ENCODE measurements around the gene TRRAP.

Gene TRRAP

GRCh38 chr7:98993024-98993897 is 114.9 kb downstream of the TRRAP start:
- no peak for DNase-seq

DNA sequence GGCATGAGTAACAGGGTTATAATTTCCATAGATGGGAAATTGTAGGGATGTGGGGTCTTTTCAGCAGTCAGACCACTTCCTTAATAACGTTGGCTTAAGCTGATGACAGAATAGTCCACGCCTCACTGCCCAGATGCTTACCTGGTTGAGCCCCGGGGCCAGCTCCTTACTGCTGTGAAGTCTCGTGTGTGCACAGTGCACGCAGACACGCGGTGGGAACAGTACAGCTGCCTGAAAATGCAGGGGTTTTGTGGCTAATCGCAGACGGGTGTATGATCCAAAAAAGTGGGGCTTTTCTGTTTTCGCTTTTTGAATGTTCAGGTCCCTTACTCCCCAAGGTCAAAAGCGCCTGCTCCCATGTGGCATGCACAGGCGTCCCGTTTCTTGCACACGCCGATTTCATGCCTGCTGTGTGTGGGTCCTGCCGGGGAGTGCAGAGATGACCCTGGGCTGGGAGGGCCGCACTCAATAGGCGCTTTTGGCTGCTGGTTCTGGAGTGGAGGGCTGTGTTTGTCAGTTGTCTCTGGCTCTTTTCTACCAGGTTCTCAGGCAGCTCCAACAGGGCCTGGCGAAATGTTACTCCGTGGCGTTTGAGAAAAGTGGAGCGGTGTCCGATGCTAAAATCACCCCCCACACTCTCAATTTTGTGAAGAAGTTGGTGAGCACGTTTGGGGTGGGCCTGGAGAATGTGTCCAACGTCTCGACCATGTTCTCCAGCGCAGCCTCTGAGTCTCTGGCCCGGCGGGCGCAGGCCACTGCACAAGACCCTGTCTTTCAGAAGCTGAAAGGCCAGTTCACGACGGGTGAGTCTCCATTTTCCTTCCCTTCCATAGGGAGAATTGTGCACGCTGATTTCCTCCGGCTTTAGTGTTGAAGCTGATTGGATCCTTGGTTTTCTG is 116.0 kb downstream of the TRRAP start:
- no peak for DNase-seq

GRCh38 chr7:98995111-98995510 is 116.8 kb downstream of the TRRAP start:
- no peak for DNase-seq

- DNase-seq, result no peak
These were observed 117.3 kb downstream of the TRRAP start for GRCh38 chr7:98995523-98996149.

DNA sequence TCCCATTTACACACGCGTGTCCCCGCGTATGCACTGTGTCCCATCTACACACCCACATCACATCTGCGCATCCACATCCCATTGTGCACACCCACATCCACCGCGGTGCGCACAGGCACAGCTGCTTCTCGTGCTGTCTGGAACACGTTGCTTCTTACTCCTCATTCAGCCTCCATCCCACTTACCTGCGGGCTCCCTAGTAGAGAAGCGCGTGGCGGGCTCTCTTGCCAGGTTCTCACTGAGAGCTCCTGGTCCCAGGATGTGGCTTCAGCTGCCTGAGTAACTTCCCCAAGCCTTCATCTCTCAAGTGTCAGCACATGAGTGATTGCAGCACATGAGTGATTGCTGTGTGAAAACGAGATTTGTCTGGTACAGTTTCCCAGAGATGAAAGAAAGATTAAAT is 117.8 kb downstream of the TRRAP start:
- no peak for DNase-seq

GRCh38 chr7:98997846-98998245 is 119.5 kb downstream of the TRRAP start:
- peak; percentile 11 for DNase-seq

GRCh38 chr7:98998821-98999725 is 120.7 kb downstream of the TRRAP start:
- no peak for DNase-seq

- DNase-seq, result peak; percentile 6
These were observed 122.0 kb downstream of the TRRAP start for GRCh38 chr7:99000196-99000903.

GRCh38 chr7:99000904-99001465 is 122.7 kb downstream of the TRRAP start:
- DNase-seq, result peak; percentile 23

DNA sequence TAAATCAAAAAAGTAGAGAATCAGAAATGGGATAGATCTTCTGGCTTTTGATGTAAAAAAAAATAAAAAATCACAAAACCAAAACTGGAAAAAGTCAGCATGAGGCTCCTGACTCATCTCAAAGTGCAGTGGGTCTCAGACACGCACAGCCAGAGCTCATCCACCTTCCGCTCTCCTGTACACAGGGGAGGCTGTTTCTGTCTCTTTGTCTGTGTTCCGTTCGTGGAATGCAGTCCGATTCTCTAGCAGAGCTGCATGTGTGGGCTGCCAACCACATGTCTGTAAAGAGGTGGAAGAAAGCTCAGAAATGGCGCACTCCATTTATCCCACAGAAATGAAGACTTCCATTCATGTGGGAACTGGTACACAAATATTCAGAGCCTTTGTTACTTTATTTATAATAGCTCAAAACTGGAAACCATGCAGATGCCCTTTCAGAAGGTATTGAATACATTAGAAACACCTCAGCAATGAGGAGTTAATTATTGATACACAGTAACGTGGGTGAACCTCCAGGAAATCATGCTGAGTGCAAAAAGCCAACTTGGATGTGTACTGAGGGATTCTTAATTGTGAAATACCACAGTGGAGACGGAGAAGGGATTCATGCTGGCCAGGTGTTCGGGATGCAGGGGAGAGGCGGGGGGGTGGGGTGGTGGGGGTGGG is 123.3 kb downstream of the TRRAP start:
- peak; percentile 36 for DNase-seq

DNA sequence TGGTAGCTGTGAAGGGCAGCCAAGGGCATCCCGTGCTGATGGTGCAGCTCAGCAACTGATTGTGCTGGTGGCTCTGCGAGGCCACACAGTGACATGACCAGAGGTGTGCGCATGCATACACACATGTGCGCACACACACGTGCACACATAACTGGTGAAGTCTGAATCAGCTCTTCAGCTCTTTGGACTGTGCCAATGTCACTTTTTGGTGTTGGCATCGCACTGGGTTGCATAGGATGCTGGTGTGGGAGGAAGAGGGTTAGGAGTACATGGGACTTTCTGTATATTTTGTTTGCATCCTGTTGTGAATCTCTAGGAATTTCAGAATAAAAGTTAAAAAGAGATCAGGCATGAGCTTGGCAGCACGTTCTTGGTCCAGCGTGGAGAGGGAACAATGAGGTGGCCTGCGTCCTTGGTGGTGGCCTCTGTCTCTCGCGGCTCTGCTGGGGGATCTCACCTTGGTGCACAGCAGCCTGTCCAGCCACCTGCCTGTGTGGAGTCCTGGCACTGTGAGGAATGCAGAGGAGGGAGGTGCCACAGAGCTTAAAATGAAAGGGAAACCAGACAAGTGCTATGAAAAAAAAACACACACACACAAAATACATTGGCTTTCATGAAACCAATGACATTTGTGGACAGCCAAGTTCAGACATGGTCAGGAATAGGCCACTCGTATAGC is 124.0 kb downstream of the TRRAP start:
- no peak for DNase-seq

- DNase-seq, result no peak
These were observed 124.5 kb downstream of the TRRAP start for GRCh38 chr7:99002827-99003212.

DNA sequence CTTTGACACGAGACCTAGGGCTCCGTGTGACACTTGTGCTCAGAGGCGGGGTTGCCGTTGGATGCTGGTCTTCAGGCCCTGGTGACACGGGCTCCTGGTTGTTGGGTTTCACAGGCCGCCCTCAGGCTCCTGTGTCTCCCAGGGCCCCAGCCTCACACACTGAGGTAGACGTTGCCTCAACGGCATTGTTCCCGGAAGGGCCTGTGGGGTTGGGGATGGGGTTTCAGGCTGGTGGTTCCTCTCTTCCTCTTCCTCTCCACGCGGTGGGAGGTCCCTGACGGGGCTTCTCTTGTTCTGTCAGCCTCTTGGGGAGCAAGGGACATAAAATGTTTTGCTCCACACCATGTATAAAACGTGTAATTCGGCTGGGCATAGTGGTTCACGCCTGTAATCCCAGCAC is 125.1 kb downstream of the TRRAP start:
- DNase-seq, result no peak

DNA sequence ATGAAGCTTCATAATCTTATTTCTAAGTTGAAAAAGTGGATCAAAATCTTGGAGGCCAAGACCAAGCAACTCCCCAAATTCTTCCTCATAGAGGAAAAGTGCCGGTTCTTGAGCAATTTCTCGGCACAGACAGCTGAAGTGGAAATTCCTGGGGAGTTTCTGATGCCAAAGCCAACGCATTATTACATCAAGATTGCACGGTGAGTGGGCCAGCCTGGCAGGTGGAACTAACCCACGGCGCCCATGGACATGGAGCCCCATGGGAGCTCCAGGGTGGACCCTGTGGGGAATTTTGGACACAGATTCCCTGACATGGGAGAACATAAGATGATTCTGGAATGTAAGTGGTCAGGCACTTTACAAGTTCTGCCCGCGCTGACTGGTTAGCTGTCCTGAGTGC is 125.9 kb downstream of the TRRAP start:
- no peak for DNase-seq

DNA sequence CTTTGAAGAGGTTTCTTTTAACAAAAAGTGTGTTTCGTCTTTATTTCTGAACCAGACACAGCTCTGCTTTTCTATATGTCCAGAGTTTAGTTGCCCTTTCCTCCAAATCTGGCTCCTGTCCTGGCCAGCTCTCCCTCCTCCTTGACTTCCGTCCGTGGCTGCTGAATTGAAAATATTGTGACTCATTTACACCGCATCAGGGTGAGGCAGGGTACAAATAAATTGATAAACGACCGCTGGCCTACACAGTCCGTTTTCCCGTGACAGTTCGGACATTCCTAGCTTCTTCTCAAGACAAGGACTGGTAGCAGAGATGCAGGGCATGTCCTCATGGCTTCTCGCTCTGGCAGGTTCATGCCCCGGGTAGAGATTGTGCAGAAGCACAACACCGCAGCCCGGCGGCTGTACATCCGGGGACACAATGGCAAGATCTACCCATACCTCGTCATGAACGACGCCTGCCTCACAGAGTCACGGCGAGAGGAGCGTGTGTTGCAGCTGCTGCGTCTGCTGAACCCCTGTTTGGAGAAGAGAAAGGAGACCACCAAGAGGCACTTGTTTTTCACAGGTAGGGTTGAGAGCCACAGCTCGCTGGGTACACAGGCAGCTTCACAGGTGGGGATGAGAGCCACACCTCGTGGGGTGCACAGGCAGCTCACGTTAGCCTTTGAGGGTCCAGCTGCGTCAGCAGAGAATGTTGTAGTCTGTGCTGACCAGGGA is 126.6 kb downstream of the TRRAP start:
- DNase-seq, result no peak

DNA sequence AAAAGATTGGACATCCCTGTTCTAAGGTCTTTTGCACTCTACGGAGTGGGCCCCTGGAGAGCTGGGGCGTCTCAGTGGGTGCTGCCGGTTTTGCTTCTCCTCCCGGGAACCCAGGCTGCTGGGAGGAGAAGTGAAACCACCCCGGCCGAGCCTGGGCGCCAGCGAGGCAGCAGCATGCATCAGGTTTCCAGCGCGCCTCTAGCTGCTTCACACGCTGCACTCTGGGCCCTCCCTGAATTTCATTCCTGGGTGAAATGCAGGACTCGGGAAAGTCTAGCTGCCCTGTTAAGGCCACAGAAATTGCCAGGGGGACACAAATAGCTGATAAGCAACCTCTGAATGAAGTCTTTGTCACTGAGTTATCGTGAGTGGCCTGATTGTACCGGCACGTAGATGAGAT is 127.4 kb downstream of the TRRAP start:
- no peak for DNase-seq

- no peak for DNase-seq
These were observed 128.6 kb downstream of the TRRAP start for GRCh38 chr7:99006739-99007424.

DNA sequence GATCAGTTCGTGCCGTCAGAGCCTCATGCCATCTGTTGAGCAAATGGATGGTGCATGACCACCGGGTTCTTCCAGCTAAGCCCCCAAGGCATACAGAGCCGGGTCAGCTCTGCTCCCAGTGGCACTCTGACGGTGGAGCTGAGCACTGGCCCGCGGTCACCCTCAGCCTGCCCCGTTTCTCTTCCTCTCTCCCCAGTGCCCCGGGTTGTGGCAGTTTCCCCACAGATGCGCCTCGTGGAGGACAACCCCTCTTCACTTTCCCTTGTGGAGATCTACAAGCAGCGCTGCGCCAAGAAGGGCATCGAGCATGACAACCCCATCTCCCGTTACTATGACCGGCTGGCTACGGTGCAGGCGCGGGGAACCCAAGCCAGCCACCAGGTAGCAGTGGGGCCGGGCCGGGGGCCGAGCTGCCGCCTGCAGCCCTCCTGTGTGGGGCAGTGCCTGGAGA is 129.9 kb downstream of the TRRAP start:
- no peak for DNase-seq

All from fibroblast of skin of right biceps (primary cell).